Neural progenitor cell (in vitro differentiated cells): Measurements from ENCODE around the gene KIAA1586. TPM values are rescaled to one million over a fixed set of nuclear protein-coding genes. Genes with fewer than 3 reads are reported as not detected.
"Not testable (repeated sequence)": the region's sequence is repeated elsewhere in the genome, so short reads cannot be mapped to it uniquely, and the experiment has no call there.

Experiments used
- DNase-seq: peaks from one replicate; pipeline ENCODE4 v3.0.0-alpha.2; 2016; ENCODE audit warnings: low spot score
- H2AFZ ChIP-seq: fragments of 200-600 bp; sonication (generic); replicated peaks from 2 replicates; pipeline ENCODE4 v1.6.1; 2016; ENCODE audit warnings: antibody characterized with exemption
- H3F3A ChIP-seq: fragments of 200-600 bp; sonication (generic); 2 replicates; pipeline ENCODE4 v1.6.1; 2016; ENCODE audit warnings: antibody characterized with exemption, low read depth
- H3K27ac ChIP-seq: fragments of 200-600 bp; sonication (generic); 2 replicates; pipeline ENCODE4 v1.5.1; 2016; ENCODE audit warnings: mild to moderate bottlenecking
- H3K27me3 ChIP-seq: fragments of 200-600 bp; sonication (generic); 2 replicates; pipeline ENCODE4 v1.6.1; 2016; ENCODE audit warnings: mild to moderate bottlenecking, moderate library complexity
- H3K36me3 ChIP-seq: fragments of 200-600 bp; sonication (generic); 2 replicates; pipeline ENCODE4 v1.5.1; 2016
- H3K4me1 ChIP-seq: fragments of 200-600 bp; sonication (generic); 2 replicates; pipeline ENCODE4 v1.6.1; 2016; ENCODE audit warnings: mixed run types
- H3K4me2 ChIP-seq: fragments of 200-600 bp; sonication (generic); 2 replicates; pipeline ENCODE4 v1.6.1; 2016
- H3K4me3 ChIP-seq: fragments of 200-600 bp; sonication (generic); 2 replicates; pipeline ENCODE4 v1.5.1; 2016
- H3K79me2 ChIP-seq: fragments of 200-600 bp; sonication (generic); 2 replicates; pipeline ENCODE4 v1.6.1; 2016; ENCODE audit warnings: low read depth
- H3K9ac ChIP-seq: fragments of 200-600 bp; sonication (generic); 2 replicates; pipeline ENCODE4 v1.6.1; 2016
- H3K9me3 ChIP-seq: fragments of 200-600 bp; sonication (generic); 2 replicates; pipeline ENCODE4 v1.5.1; 2016; ENCODE audit warnings: low read depth
- H4K20me1 ChIP-seq: fragments of 200-600 bp; sonication (generic); 2 replicates; pipeline ENCODE4 v1.6.1; 2016; ENCODE audit warnings: low read depth
- H3K27ac Mint-ChIP-seq: 3 replicates; pipeline ENCODE4 v1.8.0; 2021; ENCODE audit warnings: mixed read lengths
- H3K27me3 Mint-ChIP-seq: 2 replicates; pipeline ENCODE4 v1.8.0; 2022; ENCODE audit warnings: low read depth, mild to moderate bottlenecking, inconsistent platforms, moderate library complexity, mixed read lengths; ENCODE audit not compliant: insufficient read depth
- H3K36me3 Mint-ChIP-seq: 3 replicates; pipeline ENCODE4 v1.8.0; 2021; ENCODE audit warnings: mixed read lengths
- H3K4me1 Mint-ChIP-seq: 3 replicates; pipeline ENCODE4 v1.8.0; 2021; ENCODE audit warnings: mixed read lengths
- H3K4me3 Mint-ChIP-seq: 3 replicates; pipeline ENCODE4 v1.8.0; 2021; ENCODE audit warnings: mild to moderate bottlenecking, moderate library complexity, mixed read lengths
- H3K9me3 Mint-ChIP-seq: 3 replicates; pipeline ENCODE4 v1.8.0; 2020; ENCODE audit warnings: mixed read lengths
- EZH2 ChIP-seq: fragments of 200-600 bp; sonication (generic); IDR thresholded peaks from 2 replicates; pipeline ENCODE4 v1.6.1; 2017; ENCODE audit warnings: antibody characterized with exemption, mild to moderate bottlenecking, moderate library complexity
- EZH2phosphoT487 ChIP-seq: fragments of 200-600 bp; sonication (generic); IDR thresholded peaks from 2 replicates; pipeline ENCODE4 v1.6.1; 2017; ENCODE audit warnings: antibody characterized with exemption
- total RNA-seq: library from RNA; depleted of rRNA; stranded (reverse); fragments of >200 nt; gene quantifications from 2 replicates; pipeline ENCODE4 v1.2.3, GENCODE V29; 2015; ENCODE audit warnings: low replicate concordance
- TF ChIP-seq, protein P1 (sequence below): fragments of 200-600 bp; sonication (generic); IDR thresholded peaks from 2 replicates; pipeline ENCODE4 v1.5.1; 2017; ENCODE audit warnings: antibody characterized with exemption, mild to moderate bottlenecking

The KIAA1586 gene
- total RNA-seq = 45.9 and 88.1 TPM in 2 replicates

GRCh38 chr6:57046332-57047256 is at the start of gene KIAA1586:
Gene KIAA1586, plus strand, starts transcription at chr6:57046693. Its CDS starts 63 bp downstream, at chr6:57046756.
- Histone ChIP-seq H4K20me1 (peaks cover 17% of the 10 kb centered on the region), H2AFZ (peak within 1 kb of the TSS; percentile 68), H3K27ac (peak within 1 kb of the TSS; percentile 43), H3K79me2 (peaks cover 38% of the 10 kb centered on the region), H3K4me2 (peak within 1 kb of the TSS; percentile 71), H3K9ac (peak within 1 kb of the TSS; percentile 4), H3K4me1 (peaks cover 18% of the 10 kb centered on the region), H3K4me3 (peak within 1 kb of the TSS; percentile 45)
- H3K9me3 Mint-ChIP-seq, H3K9me3 ChIP-seq, H3K27me3 Mint-ChIP-seq, H3F3A ChIP-seq, H3K36me3 ChIP-seq, H3K27me3 ChIP-seq: not testable (repeated sequence)
- DNase-seq = peak; percentile 93
- peak within 1 kb of the TSS; percentile 96 for H3K4me3 Mint-ChIP-seq
- peaks cover 13% of the 10 kb centered on the region for H3K4me1 Mint-ChIP-seq
- H3K36me3 Mint-ChIP-seq = peaks cover 15% of the 10 kb centered on the region
- H3K27ac Mint-ChIP-seq = peak within 1 kb of the TSS; percentile 93

DNA sequence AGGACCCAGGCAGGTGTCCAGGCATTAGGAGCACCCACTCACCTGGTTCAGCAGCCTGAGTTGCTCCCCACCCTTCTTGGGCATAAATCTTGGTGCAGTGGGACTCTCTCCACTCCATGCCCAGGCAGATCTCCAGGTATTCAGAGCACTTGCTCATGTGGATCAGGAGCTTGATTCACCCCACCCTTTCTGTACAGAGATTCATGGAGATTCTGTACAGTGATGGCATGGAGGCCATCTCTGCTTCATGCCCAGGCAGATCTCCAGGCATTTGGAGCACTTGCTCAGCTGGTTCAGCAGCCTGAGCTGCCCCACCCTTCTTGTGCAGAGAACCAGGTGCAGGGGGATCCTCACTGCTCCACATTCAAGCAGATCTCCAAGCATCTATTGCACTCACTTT is 47.4 kb upstream of the KIAA1586 start:
- Histone ChIP-seq H3K79me2 (no peaks in the 10 kb centered on the region), H3K4me3 (no peak overlapping the region), H2AFZ (no peak overlapping the region), H4K20me1 (no peaks in the 10 kb centered on the region), H3K9me3 (peaks cover 5% of the 10 kb centered on the region), H3K27ac (no peak overlapping the region), H3K27me3 (no peaks in the 10 kb centered on the region), H3F3A (no peaks in the 10 kb centered on the region), H3K4me2 (no peak overlapping the region), H3K4me1 (no peaks in the 10 kb centered on the region), H3K9ac (no peak overlapping the region), H3K36me3 (no peaks in the 10 kb centered on the region)
- TF ChIP-seq, protein P1, sequence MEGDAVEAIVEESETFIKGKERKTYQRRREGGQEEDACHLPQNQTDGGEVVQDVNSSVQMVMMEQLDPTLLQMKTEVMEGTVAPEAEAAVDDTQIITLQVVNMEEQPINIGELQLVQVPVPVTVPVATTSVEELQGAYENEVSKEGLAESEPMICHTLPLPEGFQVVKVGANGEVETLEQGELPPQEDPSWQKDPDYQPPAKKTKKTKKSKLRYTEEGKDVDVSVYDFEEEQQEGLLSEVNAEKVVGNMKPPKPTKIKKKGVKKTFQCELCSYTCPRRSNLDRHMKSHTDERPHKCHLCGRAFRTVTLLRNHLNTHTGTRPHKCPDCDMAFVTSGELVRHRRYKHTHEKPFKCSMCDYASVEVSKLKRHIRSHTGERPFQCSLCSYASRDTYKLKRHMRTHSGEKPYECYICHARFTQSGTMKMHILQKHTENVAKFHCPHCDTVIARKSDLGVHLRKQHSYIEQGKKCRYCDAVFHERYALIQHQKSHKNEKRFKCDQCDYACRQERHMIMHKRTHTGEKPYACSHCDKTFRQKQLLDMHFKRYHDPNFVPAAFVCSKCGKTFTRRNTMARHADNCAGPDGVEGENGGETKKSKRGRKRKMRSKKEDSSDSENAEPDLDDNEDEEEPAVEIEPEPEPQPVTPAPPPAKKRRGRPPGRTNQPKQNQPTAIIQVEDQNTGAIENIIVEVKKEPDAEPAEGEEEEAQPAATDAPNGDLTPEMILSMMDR = no peak
- TF ChIP-seq EZH2phosphoT487 (no peak), EZH2 (no peak)
- no peak overlapping the region for H3K4me3 Mint-ChIP-seq
- H3K36me3 Mint-ChIP-seq = no peaks in the 10 kb centered on the region
- H3K9me3 Mint-ChIP-seq = peaks cover 10% of the 10 kb centered on the region
- no peak for DNase-seq
- no peak overlapping the region for H3K27ac Mint-ChIP-seq
- H3K4me1 Mint-ChIP-seq = no peaks in the 10 kb centered on the region
- H3K27me3 Mint-ChIP-seq = peaks cover 2% of the 10 kb centered on the region

GRCh38 chr6:56999748-57000147 is 46.7 kb upstream of the KIAA1586 start:
- H3F3A ChIP-seq, H3K27me3 ChIP-seq, H4K20me1 ChIP-seq, H3K36me3 Mint-ChIP-seq, H3K79me2 ChIP-seq, H3K4me1 Mint-ChIP-seq, H3K27me3 Mint-ChIP-seq, H3K4me3 ChIP-seq, H3K36me3 ChIP-seq, H3K9me3 ChIP-seq, H3K4me3 Mint-ChIP-seq, DNase-seq, H3K4me1 ChIP-seq, H3K9ac ChIP-seq, H3K4me2 ChIP-seq, H3K27ac Mint-ChIP-seq, H2AFZ ChIP-seq, H3K27ac ChIP-seq: not testable (repeated sequence)
- H3K9me3 Mint-ChIP-seq = peaks cover 10% of the 10 kb centered on the region

GRCh38 chr6:57002197-57002596 is 44.3 kb upstream of the KIAA1586 start:
- Histone ChIP-seq H3K4me1 (no peaks in the 10 kb centered on the region), H3K27ac (no peak overlapping the region), H3K27me3 (no peaks in the 10 kb centered on the region), H3K36me3 (no peaks in the 10 kb centered on the region), H3F3A (no peaks in the 10 kb centered on the region), H3K9ac (no peak overlapping the region), H3K4me3 (no peak overlapping the region), H3K79me2 (no peaks in the 10 kb centered on the region), H2AFZ (no peak overlapping the region), H4K20me1 (no peaks in the 10 kb centered on the region), H3K9me3 (peaks cover 5% of the 10 kb centered on the region), H3K4me2 (no peak overlapping the region)
- H3K4me3 Mint-ChIP-seq = no peak overlapping the region
- no peaks in the 10 kb centered on the region for H3K4me1 Mint-ChIP-seq
- TF ChIP-seq, protein P1 = no peak
- TF ChIP-seq EZH2 = no peak
- no peak for TF ChIP-seq EZH2phosphoT487
- DNase-seq = no peak
- no peaks in the 10 kb centered on the region for H3K36me3 Mint-ChIP-seq
- H3K27me3 Mint-ChIP-seq = peaks cover 4% of the 10 kb centered on the region
- peaks cover 10% of the 10 kb centered on the region for H3K9me3 Mint-ChIP-seq
- H3K27ac Mint-ChIP-seq = no peak overlapping the region
